Tibial nerve (tissue), 4 donors: ENCODE data around the gene ATP8A2. TPM values are rescaled to one million over a fixed set of nuclear protein-coding genes. Genes with fewer than 3 reads are reported as not detected.

Source experiments
- DNase-seq, 2 donors: peaks; one replicate each; pipeline ENCODE4 v3.0.0-alpha.2; 2019; ENCODE audit warnings: low spot score in 2 of 2
- H3K27ac ChIP-seq, 4 donors: fragments of 200-600 bp; sonication (generic) in 3 of 4; one replicate each; pipeline ENCODE4 v1.5.1; 2017 to 2019; ENCODE audit warnings: mild to moderate bottlenecking in 1 of 4
- H3K27me3 ChIP-seq, 2 donors: fragments of 200-600 bp; sonication (generic) in 1 of 2; one replicate each; pipeline versions ENCODE4 v1.5.1 to v1.6.0; 2017 to 2019
- H3K36me3 ChIP-seq, 3 donors: fragments of 200-600 bp; sonication (generic); one replicate each; pipeline ENCODE4 v1.5.1; 2018 to 2019
- H3K4me1 ChIP-seq, 4 donors: fragments of 200-600 bp; sonication (generic) in 3 of 4; one replicate each; pipeline ENCODE4 v1.5.1; 2017 to 2019
- H3K4me3 ChIP-seq, 4 donors: fragments of 200-600 bp; sonication (generic) in 3 of 4; one replicate each; pipeline ENCODE4 v1.5.1; 2017 to 2019; ENCODE audit warnings: mild to moderate bottlenecking in 1 of 4, moderate library complexity in 1 of 4
- H3K9me3 ChIP-seq, 4 donors: fragments of 200-600 bp; sonication (generic) in 3 of 4; one replicate each; pipeline ENCODE4 v1.5.1; 2017 to 2019
- EP300 ChIP-seq, 2 donors: sonication (generic); formaldehyde crosslinking; IDR thresholded peaks; one replicate each; pipeline ENCODE4 v1.6.1; 2017; ENCODE audit warnings: antibody characterized with exemption in 2 of 2, mild to moderate bottlenecking in 1 of 2
- POLR2A ChIP-seq, 2 donors: fragments of 450-650 bp; IDR thresholded peaks; one replicate each; pipeline ENCODE4 v1.6.1; 2017; ENCODE audit warnings: antibody characterized with exemption in 2 of 2, mild to moderate bottlenecking in 2 of 2, moderate library complexity in 2 of 2
- WGBS, 2 donors: methylation state at CpG; one replicate each; pipeline ENCODE4 v1.1.5; 2018; 5-methylcytosine and 5-hydroxymethylcytosine counted together
- total RNA-seq, 4 donors: library from RNA; depleted of rRNA; stranded (reverse); fragments of >200 nt; gene quantifications; one replicate each; pipeline ENCODE4 v1.1.0, GENCODE V29; 2016
- TF ChIP-seq, protein P1 (sequence below), 5 experiments: fragments of 200-600 bp in 3 of 5; fragments of 450-650 bp in 2 of 5; sonication (generic) in 3 of 5; IDR thresholded peaks; one replicate each; pipeline ENCODE4 v1.5.1; 2016 to 2019; ENCODE audit warnings: antibody characterized with exemption in 5 of 5, mild to moderate bottlenecking in 3 of 5, moderate library complexity in 2 of 5

ATP8A2 gene
- total RNA-seq, 4 donors from 2014 or later = 0.30 to 1.7 (median 0.61) TPM

DNA sequence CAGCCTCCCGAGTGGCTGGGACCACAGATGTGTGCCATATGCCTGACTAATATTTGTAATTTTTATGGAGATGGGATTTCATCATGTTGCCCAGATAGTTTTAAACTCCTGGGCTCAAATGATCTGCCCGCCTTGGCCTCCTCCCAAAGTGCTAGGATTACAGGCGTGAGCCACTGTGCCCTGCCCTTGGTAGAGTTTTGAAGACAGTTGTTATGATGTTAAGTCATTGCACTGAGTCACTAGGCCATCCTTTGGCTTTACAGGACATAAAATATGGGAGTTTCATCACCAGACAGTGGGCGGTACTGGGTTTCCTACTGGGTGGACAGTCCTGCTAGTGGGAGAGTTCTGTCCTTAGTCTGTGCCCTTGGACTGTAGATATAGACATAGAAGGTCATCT, 282.5 kb downstream of the ATP8A2 start:
- Histone ChIP-seq H3K27me3 (no peaks in the 10 kb centered on the region), H3K36me3 (no peaks in the 10 kb centered on the region), H3K4me1 (no peaks in the 10 kb centered on the region), H3K9me3 (no peaks in the 10 kb centered on the region), H3K27ac (no peak overlapping the region), H3K4me3 (no peak overlapping the region)
- TF ChIP-seq EP300 (IDR thresholded peaks at IDR 0.05) (no peak), POLR2A (IDR thresholded peaks at IDR 0.05) (no peak)
- TF ChIP-seq, protein P1, sequence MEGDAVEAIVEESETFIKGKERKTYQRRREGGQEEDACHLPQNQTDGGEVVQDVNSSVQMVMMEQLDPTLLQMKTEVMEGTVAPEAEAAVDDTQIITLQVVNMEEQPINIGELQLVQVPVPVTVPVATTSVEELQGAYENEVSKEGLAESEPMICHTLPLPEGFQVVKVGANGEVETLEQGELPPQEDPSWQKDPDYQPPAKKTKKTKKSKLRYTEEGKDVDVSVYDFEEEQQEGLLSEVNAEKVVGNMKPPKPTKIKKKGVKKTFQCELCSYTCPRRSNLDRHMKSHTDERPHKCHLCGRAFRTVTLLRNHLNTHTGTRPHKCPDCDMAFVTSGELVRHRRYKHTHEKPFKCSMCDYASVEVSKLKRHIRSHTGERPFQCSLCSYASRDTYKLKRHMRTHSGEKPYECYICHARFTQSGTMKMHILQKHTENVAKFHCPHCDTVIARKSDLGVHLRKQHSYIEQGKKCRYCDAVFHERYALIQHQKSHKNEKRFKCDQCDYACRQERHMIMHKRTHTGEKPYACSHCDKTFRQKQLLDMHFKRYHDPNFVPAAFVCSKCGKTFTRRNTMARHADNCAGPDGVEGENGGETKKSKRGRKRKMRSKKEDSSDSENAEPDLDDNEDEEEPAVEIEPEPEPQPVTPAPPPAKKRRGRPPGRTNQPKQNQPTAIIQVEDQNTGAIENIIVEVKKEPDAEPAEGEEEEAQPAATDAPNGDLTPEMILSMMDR (IDR thresholded peaks at IDR 0.05) = no peak
- DNase-seq = no peak
- WGBS, 2 donors = 87 to 89% methylated on average over 4 of the region's 4 CpGs

DNA sequence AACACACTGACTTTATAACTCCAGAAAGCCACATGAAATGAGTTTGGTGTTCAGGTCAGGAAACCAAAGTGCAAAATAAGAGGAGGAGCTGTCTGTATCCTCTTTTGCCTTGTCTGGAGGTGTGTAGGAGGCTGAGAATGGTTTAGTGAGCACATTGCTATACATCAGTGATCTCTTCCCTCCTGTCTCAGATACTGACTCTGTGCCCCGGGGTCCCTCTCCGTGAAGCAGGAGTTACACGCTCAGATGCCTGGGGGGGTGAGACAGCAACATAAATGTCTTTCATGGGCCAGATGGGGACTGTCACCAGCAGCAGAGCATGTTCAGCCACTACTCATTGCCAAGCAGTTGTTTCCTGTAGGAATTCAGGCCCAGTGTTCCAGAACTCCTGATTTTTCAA, 285.4 kb downstream of the ATP8A2 start:
- H3K4me1 ChIP-seq = no peaks in the 10 kb centered on the region
- 45 to 52% methylated on average over 3 of the region's 3 CpGs for WGBS, 2 donors
- TF ChIP-seq POLR2A (IDR thresholded peaks at IDR 0.05) (no peak), EP300 (IDR thresholded peaks at IDR 0.05) (no peak)
- TF ChIP-seq, protein P1 (IDR thresholded peaks at IDR 0.05) = no peak

DNA sequence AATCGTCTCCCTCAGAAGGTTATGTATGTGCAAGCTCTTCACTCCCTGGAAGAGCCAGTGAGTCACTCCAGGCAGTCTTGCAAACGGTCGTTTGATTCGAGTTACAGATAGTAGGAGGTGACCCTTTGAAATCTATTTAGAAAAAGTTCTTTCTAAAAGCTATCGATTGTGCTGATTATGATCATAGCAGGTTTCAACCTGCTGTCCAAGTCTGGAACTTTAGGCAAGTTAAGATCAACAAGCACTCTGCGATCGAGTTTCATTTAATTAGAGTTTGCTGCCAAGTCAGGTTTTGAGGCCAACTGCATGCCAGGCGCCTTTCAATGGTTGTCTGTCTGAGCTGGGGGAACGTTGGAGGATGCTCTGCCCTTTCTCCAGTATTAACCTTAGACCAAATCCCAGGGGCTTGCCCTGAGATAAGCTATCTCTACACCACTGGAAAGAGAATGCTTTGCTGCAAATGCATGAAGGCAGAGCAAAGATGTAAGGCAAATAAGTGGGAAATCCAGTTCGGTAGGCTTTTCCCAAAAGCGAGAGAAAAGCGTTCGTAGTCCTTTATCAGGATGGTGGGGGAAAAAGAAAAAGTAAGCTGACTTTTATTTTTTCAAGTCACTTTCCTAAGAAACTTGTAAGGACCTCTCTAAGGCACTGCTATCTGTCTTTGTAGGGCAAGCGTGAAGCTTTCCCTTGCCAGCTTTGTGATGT, 287.5 kb downstream of the ATP8A2 start:
- WGBS, 2 donors = 74 to 76% methylated on average over 14 of the region's 14 CpGs
- TF ChIP-seq POLR2A (IDR thresholded peaks at IDR 0.05) (no peak), EP300 (IDR thresholded peaks at IDR 0.05) (no peak)
- TF ChIP-seq, protein P1 (IDR thresholded peaks at IDR 0.05) = no peak
- no peak for DNase-seq
- H3K27me3 ChIP-seq = no peaks in the 10 kb centered on the region
- no peaks in the 10 kb centered on the region for H3K9me3 ChIP-seq
- H3K4me1 ChIP-seq = no peaks in the 10 kb centered on the region
- no peak overlapping the region for H3K4me3 ChIP-seq
- H3K36me3 ChIP-seq = no peaks in the 10 kb centered on the region
- H3K27ac ChIP-seq = no peak overlapping the region

More for the DNA sequence above, 285.4 kb downstream of the ATP8A2 start:
- Histone ChIP-seq H3K4me3 (no peak overlapping the region), H3K27ac (no peak overlapping the region), H3K36me3 (no peaks in the 10 kb centered on the region), H3K27me3 (no peaks in the 10 kb centered on the region), H3K9me3 (no peaks in the 10 kb centered on the region)
- DNase-seq = no peak

DNA sequence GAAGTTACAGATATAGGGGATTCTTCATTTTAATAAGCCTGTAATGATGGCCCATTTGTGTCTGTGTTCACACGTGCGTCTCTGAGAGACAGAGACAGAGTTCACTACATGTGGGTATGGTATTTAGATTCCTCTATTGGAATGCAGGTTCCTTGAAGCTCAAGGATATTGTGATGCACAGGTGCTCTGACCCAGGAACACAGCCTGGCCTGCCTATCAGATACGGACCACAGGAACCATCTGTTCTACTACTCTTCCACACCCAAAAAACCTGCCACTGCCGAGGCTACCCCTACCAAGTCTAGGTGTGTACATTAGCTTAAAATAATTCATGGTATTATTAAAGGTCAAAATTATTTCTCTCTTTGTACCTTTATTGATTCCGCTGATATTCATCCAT, 289.2 kb downstream of the ATP8A2 start:
- Histone ChIP-seq H3K9me3 (no peaks in the 10 kb centered on the region), H3K4me3 (no peak overlapping the region), H3K27ac (no peak overlapping the region), H3K27me3 (no peaks in the 10 kb centered on the region), H3K4me1 (no peaks in the 10 kb centered on the region), H3K36me3 (no peaks in the 10 kb centered on the region)
- TF ChIP-seq, protein P1 (IDR thresholded peaks at IDR 0.05) = no peak
- no peak for TF ChIP-seq EP300 (IDR thresholded peaks at IDR 0.05)
- no peak for TF ChIP-seq POLR2A (IDR thresholded peaks at IDR 0.05)
- DNase-seq = no peak
- WGBS, 2 donors = 84 to 94% methylated on average over 5 of the region's 5 CpGs

DNA sequence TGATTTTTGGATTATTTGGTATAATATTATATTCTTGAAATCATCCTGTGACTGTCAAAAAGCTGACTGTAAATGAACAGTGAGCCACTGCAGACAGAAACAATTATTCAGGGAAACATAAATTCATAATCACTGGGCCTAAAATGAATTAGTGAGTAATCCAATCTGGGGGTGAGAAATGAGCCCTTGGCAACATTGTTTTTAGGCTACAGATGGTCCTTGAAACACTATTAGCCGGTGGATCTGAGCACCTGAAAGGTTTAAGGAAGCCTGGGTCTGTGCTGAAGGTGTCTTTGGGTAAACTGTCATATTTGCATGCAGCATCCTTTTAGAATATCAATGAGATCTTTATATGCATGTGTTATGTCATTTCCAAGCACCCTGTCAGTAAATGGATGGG, 290.7 kb downstream of the ATP8A2 start:
- Histone ChIP-seq H3K9me3 (no peaks in the 10 kb centered on the region), H3K27ac (no peak overlapping the region), H3K4me3 (no peak overlapping the region), H3K4me1 (no peaks in the 10 kb centered on the region), H3K27me3 (no peaks in the 10 kb centered on the region), H3K36me3 (no peaks in the 10 kb centered on the region)
- no peak for DNase-seq
- TF ChIP-seq EP300 (IDR thresholded peaks at IDR 0.05) = no peak
- TF ChIP-seq, protein P1 (IDR thresholded peaks at IDR 0.05) = no peak
- TF ChIP-seq POLR2A (IDR thresholded peaks at IDR 0.05) = no peak
- 62 to 70% methylated on average over 1 of the region's 1 CpG for WGBS, 2 donors
